HG03460 (cell line): ENCODE results near the gene SCAF4.
"Not testable (repeated sequence)": the region's sequence is repeated elsewhere in the genome, so short reads cannot be mapped to it uniquely, and the experiment has no call there.

Experiments used
- ATAC-seq: cut with Tn5 transposase; IDR thresholded peaks from one replicate; pipeline ENCODE4 v1.9.1; 2021; ENCODE audit not compliant: unreplicated experiment

Gene SCAF4

DNA sequence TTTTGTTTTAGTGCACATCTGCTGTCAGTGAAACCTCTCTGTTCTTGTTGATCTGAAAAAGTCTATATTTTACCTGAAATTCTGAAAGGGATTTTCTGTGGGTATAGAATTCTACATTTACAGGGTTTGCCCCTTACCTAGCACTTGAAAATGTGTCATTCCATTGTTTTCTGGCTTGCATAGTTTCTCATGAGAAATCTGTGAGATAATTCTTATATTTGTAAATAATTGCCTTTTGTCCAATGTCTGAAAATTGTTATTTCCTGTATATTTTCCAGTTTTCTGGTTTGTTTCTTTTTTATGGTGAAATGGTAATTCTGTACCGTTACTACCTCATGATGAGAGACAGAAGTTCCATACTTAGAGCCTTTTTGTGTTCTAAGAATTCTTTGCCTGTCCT lies 11.8 kb upstream of the SCAF4 start:
- ATAC-seq = no peak

GRCh38 chr21:31741116-31741515 lies 9.2 kb upstream of the SCAF4 start:
- no peak for ATAC-seq

DNA sequence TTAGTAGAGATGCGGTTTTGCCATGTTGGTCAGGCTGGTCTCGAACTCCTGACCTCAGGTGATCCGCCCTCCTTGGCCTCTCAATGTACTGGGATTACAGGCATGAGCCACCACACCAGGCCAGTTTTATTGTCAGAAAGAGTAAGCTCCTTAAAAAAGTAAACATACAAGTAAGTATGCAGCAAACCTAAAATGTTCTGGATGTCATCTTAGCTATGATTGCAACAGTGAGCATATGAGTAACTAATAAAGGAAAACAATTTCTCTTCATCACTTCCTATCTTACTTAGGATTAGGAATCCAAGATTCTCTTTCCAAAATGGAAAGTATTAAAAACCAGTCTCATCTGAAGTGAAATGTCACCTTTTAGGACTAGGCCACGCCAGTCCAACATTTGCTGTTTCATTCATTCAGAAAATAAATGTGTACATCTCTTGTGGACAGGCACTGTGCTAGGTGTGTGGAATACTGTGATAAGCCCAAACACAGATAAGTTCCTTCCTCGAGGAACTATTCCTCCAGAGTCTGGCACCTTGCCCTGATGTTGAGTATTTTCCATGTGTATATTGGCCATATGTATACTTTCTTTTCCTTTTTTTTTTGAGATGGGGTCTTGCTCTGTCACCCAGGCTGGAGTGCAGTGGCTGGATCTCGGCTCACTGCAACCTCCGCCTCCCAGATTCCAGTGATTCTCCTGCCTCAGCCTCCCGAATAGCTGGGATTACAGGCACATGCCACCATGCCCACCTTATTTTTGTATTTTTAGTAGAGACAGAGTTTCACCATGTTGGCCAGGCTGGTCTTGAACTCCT lies 5.9 kb upstream of the SCAF4 start:
- ATAC-seq = not testable (repeated sequence)

DNA sequence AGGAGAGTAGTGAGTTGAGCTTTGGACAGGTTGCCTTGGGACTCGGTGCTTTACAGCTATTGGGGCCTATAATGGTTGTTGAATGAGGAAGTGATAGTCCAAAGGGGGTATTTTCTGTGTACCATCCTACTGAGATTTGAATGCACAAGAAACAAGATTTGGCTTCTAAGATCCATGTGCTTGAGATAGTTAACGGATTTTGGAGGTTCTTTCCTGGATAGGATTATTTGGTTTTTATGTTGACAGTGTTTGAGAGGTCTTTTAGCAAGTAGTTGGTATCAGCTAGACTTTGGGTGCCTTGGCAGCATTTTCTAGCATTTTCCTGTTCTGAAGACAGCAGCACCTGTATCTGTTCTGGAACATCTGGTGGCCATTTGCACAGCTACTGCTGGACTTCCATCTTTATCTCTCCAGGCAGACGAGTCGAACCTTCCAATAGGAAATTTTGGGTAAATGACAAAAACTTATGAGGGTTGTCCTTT lies 3.6 kb upstream of the SCAF4 start:
- no peak for ATAC-seq

DNA sequence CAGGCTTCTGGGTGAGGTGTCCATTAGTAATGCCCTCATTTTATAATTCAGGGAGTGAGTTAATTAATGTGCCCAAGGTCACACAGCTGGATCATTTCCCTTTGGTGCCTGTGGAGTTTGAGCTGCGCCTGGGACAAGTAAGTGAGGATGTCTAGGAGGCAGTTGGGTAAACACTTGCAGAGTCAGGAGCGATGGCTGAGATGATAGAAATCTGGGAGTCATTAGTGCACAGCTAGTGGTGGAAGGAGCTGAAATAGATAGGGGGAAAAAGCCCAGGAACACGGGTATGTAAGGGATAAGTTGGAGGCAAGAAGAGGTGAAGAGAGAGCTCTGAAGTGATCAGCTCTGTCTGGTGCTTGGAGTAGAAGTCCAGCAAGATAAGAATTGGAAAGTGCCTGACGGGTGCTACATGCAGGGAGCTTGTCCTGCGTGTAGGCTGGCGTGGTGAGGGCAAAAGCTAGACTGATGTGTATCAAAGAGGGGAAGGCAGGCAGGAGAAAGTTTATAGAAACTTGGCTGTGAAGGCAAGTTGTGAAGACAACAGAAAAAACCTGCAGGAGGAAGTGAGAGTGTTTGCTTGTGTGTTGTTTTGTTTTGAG lies 1.7 kb upstream of the SCAF4 start:
- no peak for ATAC-seq

GRCh38 chr21:31732597-31733550 lies 956 bp upstream of the SCAF4 start:
- ATAC-seq = no peak

DNA sequence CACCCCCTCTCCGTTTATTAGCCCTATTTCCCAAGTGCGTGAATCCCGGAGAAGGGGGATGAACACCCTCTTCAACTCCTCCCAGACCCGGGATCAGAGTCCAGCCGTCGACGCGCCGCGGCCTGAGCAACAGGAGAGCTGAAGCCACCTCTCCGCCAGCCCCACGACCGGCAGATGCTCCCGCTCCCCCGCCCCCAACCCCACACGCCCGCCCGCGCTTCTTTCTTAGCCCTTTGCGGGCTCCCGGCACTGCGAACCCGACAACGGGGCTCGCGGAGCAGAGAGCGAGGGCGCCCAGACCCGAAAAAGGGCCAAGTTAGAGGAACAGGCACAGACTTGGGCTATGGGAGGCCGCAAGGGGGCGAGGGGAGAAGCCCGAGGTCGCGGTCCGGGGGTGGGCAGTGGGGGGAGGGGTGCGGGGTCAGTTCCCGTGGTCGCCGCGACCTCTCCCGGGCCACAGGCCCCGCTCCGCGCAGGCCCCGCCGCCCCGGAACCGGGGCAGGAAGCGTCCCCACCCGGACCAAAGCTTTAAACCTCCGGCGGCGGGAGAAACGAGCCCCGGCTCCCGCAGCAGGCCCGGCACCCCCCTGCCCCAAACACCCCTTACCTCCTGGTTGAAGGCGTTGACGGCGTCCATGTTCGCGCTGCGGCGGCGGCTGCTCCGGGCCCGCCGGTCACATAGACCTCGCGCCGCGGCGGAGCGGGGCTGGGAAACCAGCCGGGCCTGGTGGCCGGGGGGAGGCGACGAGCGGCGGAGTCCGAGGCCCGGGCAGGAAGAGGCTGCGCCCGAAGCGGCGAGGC lies 662 bp downstream of the SCAF4 start:
- peak; percentile 30 for ATAC-seq

- no peak for ATAC-seq
Measured at GRCh38 chr21:31730712-31731055, 1.2 kb downstream of the SCAF4 start.

DNA sequence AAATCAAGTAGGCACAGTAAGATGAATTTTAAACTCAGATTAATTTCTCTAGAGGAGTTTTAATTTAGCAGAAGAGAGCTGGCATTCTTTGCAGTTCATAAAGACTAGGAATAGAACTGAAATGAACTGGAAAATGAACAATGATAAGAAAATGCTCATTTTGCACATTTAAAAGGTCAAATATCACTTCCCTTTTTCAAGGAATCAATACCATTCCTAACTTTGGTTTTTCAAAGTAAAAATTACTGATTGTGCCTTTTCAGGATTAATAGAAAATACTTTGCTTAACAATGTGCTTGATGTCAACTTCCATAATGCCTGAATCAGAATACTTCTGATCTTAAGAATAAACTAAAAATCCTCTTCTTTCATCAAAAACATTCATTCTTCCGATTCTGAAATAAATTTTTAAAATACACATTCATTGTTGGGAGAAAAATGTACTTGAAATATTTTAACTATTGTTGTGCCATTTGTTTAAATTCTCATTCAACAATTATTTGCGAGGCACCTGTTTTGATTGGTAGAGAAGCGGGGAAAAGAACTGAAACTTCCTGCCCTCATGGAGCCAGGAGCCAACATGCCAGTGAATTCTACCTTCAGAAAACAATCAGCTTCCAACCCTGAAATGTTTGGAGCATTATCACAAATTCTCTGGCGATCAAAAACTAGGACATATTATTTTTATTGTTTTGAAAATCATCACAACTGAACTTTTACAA lies 2.1 kb downstream of the SCAF4 start:
- no peak for ATAC-seq

GRCh38 chr21:31728952-31729351 lies 3.0 kb downstream of the SCAF4 start:
- ATAC-seq = no peak

- no peak for ATAC-seq
Measured at GRCh38 chr21:31728191-31728590, 3.7 kb downstream of the SCAF4 start.

DNA sequence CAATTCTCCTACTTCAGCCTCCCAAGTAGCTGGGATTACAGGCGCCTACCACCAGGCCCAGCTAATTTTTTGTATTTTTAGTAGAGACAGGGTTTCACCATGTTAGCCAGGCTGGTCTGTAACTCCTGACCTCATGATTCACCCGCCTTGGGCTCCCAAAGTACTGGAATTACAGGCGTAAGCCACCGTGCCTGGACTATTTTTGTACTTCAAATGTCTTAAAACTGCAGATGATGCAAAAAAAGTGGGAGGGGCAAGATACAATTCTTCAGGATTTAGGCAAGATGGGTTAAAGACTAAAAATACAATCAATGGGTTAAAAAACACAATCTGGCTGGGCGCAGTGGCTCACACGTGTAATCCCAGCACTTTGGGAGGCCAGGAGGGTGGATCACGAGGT lies 4.7 kb downstream of the SCAF4 start:
- ATAC-seq = no peak

GRCh38 chr21:31726407-31726806 lies 5.5 kb downstream of the SCAF4 start:
- no peak for ATAC-seq

- no peak for ATAC-seq
Measured at GRCh38 chr21:31725202-31725839, 6.6 kb downstream of the SCAF4 start.

DNA sequence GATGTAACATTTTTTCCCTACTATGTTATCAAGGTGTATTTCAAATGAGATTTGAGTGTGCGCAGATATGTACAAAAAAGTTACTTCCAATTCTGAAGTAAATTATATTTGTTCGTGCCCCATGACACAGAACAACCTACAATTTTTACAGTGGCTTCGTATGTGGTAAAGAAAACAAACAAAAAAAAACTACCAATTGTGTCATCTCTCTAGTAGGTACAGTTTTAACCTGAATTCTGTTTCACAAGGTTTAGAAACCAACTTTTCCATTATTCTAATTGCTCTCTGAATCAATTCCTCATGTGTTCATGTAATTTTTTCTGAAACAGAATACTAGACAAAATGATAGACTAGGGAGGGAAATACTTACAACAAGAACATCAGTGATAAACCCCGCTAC lies 7.4 kb downstream of the SCAF4 start:
- no peak for ATAC-seq

DNA sequence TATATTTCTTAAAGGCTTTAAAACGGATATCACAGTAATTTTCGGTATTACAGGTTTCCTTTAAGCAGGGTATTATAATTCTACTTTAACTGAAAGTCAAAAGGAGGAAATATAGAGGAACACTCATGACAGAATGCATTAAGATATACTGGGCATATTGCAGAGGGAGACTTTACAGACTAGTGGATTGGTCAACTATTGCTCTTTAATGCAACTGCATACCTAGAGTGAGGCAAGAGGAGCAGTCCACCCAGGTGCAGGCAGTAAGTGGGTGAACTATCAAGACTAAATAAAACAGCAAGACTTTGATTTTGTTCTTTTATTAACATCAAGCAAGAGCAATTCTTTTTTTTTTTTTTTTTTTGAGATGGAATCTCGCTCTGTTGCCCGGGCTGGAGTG lies 10.5 kb downstream of the SCAF4 start:
- ATAC-seq = no peak

DNA sequence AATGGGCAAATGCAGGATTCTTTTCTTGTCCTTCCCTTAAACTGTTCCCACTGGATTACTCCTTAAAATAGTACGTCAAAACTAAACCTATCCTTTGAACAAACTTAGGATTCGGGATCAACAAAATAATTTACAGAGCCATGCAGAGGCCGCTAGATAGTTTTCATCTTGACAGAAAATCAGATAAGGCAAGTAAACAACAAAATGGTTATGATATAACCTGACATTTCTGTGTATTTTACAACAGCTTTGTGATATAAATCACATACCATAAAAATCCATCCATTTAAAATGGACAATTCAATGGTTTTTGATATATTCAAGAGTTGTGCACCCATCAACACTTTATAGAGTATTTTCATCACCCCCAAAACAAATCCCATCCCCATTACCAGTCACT lies 11.2 kb downstream of the SCAF4 start:
- no peak for ATAC-seq

- no peak for ATAC-seq
Measured at GRCh38 chr21:31720330-31720729, 11.6 kb downstream of the SCAF4 start.

- no peak for ATAC-seq
Measured at GRCh38 chr21:31716106-31716505, 15.8 kb downstream of the SCAF4 start.
